GM12864 (cell line): ENCODE results near the gene GPR135.
A peak's percentile ranks its signal among the peaks of the same experiment; 100 is the strongest.

Source experiments
- DNase-seq: peaks from one replicate; pipeline ENCODE4 v3.0.0-alpha.2; 2011; ENCODE audit warnings: low read depth
- H3K4me3 ChIP-seq: 2 replicates; pipeline ENCODE4 v1.5.1; 2011; ENCODE audit warnings: mild to moderate bottlenecking, low read depth, low read length, control low read depth
- CTCF ChIP-seq: IDR thresholded peaks from 2 replicates; pipeline ENCODE4 v1.5.1; 2011; ENCODE audit warnings: low read depth, mild to moderate bottlenecking, moderate library complexity, low read length, control low read depth, inconsistent platforms; ENCODE audit errors: missing control alignments

The GPR135 gene

GRCh38 chr14:59483819-59484638, 18.8 kb upstream of the GPR135 start, which contains the start of the genes JKAMP and L3HYPDH:
Gene JKAMP (plus strand): TSS chr14:59484517. CDS start chr14:59484590, 73 bp downstream.
Gene L3HYPDH (minus strand): TSS chr14:59484408. CDS start chr14:59484316, 92 bp downstream.
- DNase-seq = peak; percentile 80
- TF ChIP-seq CTCF = peak; percentile 51
- peak within 1 kb of the TSS; percentile 98 for H3K4me3 ChIP-seq

GRCh38 chr14:59483363-59483762, 18.2 kb upstream of the GPR135 start:
- peak overlapping the region; percentile 98 for H3K4me3 ChIP-seq
- no peak for TF ChIP-seq CTCF
- DNase-seq = no peak

GRCh38 chr14:59482541-59483331, 17.6 kb upstream of the GPR135 start:
- no peak for DNase-seq
- no peak for TF ChIP-seq CTCF
- peak overlapping the region; percentile 98 for H3K4me3 ChIP-seq

GRCh38 chr14:59481871-59482540, 16.8 kb upstream of the GPR135 start:
- no peak for DNase-seq
- peak overlapping the region; percentile 98; the same call in 1 of the 2 replicates for H3K4me3 ChIP-seq
- TF ChIP-seq CTCF = no peak

GRCh38 chr14:59481407-59481806, 16.2 kb upstream of the GPR135 start:
- TF ChIP-seq CTCF = no peak
- DNase-seq = no peak
- no peak overlapping the region for H3K4me3 ChIP-seq

GRCh38 chr14:59480166-59480565, 15.0 kb upstream of the GPR135 start:
- DNase-seq = no peak
- H3K4me3 ChIP-seq = no peak overlapping the region
- no peak for TF ChIP-seq CTCF
